DND-41 (cell line): ENCODE data around the gene ATXN1.

Experiments used
- ATAC-seq: fragments of 200-7000 bp; cut with Tn5 transposase; 3 replicates; pipeline ENCODE4 v1.9.1; 2021; ENCODE audit warnings: low read depth; ENCODE audit not compliant: insufficient read depth
- DNase-seq: peaks from one replicate; pipeline ENCODE4 v3.0.0-alpha.2; 2020
- H2AFZ ChIP-seq: 2 replicates; pipeline ENCODE4 v1.6.0; 2012; ENCODE audit warnings: low read depth, low read length
- H3K27ac ChIP-seq: 2 replicates; pipeline ENCODE4 v1.5.1; 2012; ENCODE audit warnings: low read length, inconsistent platforms
- H3K27me3 ChIP-seq: fragments of 200-600 bp; sonication (generic); 2 replicates; pipeline ENCODE4 v1.6.0; 2012; ENCODE audit warnings: low read length, mild to moderate bottlenecking, inconsistent platforms; ENCODE audit not compliant: insufficient read depth, poor library complexity
- H3K36me3 ChIP-seq: 2 replicates; pipeline ENCODE4 v1.5.1; 2012; ENCODE audit warnings: low read length, inconsistent platforms; ENCODE audit not compliant: insufficient read depth
- H3K4me1 ChIP-seq: 2 replicates; pipeline ENCODE4 v1.5.1; 2012; ENCODE audit warnings: mild to moderate bottlenecking, low read length; ENCODE audit not compliant: insufficient read depth
- H3K4me2 ChIP-seq: 2 replicates; pipeline ENCODE4 v1.6.0; 2012; ENCODE audit warnings: mild to moderate bottlenecking, moderate library complexity, low read length, inconsistent platforms; ENCODE audit not compliant: insufficient read depth
- H3K4me3 ChIP-seq, 2 experiments: fragments of 200-600 bp in 1 of 2; shearing (Covaris generic) in 1 of 2; 2 replicates each; pipeline ENCODE4 v1.5.1; 2012 to 2016; ENCODE audit warnings: inconsistent platforms in 2 of 2, low read length in 2 of 2, mild to moderate bottlenecking in 2 of 2, low read depth in 1 of 2, moderate library complexity in 1 of 2
- H3K79me2 ChIP-seq: 2 replicates; pipeline ENCODE4 v1.6.0; 2012; ENCODE audit warnings: low read length, inconsistent platforms; ENCODE audit not compliant: insufficient read depth
- H3K9ac ChIP-seq: 2 replicates; pipeline ENCODE4 v1.6.0; 2012; ENCODE audit warnings: low read depth, mild to moderate bottlenecking, inconsistent platforms, low read length, moderate library complexity
- H3K9me3 ChIP-seq: 2 replicates; pipeline ENCODE4 v1.5.1; 2012; ENCODE audit warnings: low read length, moderate library complexity, mild to moderate bottlenecking, inconsistent platforms; ENCODE audit not compliant: insufficient read depth, severe bottlenecking
- H4K20me1 ChIP-seq: 2 replicates; pipeline ENCODE4 v1.6.0; 2012; ENCODE audit warnings: low read length; ENCODE audit not compliant: insufficient read depth
- EZH2 ChIP-seq: IDR thresholded peaks from 3 replicates; pipeline ENCODE4 v1.6.1; 2012; ENCODE audit warnings: borderline replicate concordance, low read depth, mild to moderate bottlenecking, moderate library complexity, low read length, inconsistent platforms; ENCODE audit not compliant: severe bottlenecking
- TF ChIP-seq, protein P1 (sequence below): IDR thresholded peaks from 2 replicates; pipeline ENCODE4 v1.5.1; 2012; ENCODE audit warnings: borderline replicate concordance, low read length, moderate library complexity, mild to moderate bottlenecking; ENCODE audit not compliant: poor library complexity, severe bottlenecking; ENCODE audit errors: extremely low read depth

The ATXN1 gene

DNA sequence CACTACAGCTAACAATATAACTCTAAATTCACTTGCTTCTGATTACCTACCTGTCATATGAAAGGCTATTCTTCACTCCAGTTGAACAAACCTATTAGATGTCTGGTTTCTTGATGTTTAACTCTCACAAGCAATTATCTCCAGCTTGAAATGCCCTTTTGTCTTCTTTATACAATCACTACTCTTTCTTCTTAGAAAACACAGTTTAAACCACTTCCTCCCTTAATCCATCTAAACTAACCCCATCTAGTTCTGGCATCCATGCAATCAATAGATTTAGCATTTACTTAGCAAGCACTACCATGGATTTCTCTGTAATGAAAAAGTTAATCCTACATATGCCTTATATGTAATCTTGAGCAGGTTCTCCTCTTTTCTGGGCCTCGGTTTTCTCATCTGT lies 127.3 kb downstream of the ATXN1 start:
- ATAC-seq, result no peak
- H3K79me2 ChIP-seq, result no peaks in the 10 kb centered on the region
- H3K27ac ChIP-seq, result no peak overlapping the region
- H3K36me3 ChIP-seq, result no peaks in the 10 kb centered on the region
- H2AFZ ChIP-seq, result no peak overlapping the region
- no peaks in the 10 kb centered on the region for H3K4me1 ChIP-seq
- H3K9ac ChIP-seq, result no peak overlapping the region
- no peak for TF ChIP-seq EZH2
- TF ChIP-seq, protein P1, sequence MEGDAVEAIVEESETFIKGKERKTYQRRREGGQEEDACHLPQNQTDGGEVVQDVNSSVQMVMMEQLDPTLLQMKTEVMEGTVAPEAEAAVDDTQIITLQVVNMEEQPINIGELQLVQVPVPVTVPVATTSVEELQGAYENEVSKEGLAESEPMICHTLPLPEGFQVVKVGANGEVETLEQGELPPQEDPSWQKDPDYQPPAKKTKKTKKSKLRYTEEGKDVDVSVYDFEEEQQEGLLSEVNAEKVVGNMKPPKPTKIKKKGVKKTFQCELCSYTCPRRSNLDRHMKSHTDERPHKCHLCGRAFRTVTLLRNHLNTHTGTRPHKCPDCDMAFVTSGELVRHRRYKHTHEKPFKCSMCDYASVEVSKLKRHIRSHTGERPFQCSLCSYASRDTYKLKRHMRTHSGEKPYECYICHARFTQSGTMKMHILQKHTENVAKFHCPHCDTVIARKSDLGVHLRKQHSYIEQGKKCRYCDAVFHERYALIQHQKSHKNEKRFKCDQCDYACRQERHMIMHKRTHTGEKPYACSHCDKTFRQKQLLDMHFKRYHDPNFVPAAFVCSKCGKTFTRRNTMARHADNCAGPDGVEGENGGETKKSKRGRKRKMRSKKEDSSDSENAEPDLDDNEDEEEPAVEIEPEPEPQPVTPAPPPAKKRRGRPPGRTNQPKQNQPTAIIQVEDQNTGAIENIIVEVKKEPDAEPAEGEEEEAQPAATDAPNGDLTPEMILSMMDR, result no peak
- H3K4me2 ChIP-seq, result no peak overlapping the region
- H4K20me1 ChIP-seq, result no peaks in the 10 kb centered on the region
- no peaks in the 10 kb centered on the region for H3K27me3 ChIP-seq
- no peak overlapping the region for H3K4me3 ChIP-seq
- no peak for DNase-seq
- H3K9me3 ChIP-seq, result no peaks in the 10 kb centered on the region

DNA sequence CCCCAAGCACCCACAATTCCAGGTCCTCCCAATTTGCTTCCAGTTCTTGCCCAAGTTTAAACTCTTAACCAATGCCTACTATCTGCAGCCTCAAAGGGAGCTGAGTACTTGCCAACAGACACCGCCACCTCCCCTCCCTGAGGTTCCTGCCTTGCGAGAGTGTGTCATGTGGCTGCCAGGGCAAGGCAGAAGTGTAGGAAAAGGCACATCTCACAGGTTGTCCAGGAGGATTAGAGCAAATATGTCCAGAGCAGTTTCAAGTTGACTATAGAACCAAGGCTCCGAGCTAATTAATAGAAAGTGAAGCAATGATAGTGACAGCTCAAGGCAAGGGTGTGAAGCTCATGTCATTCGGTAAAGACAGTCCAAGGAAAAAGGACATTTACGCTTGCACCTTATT lies 127.8 kb downstream of the ATXN1 start:
- Histone ChIP-seq H3K9ac (no peak overlapping the region), H3K27me3 (no peaks in the 10 kb centered on the region), H2AFZ (no peak overlapping the region), H3K4me1 (no peaks in the 10 kb centered on the region), H3K9me3 (no peaks in the 10 kb centered on the region), H3K27ac (no peak overlapping the region), H3K4me2 (no peak overlapping the region), H3K4me3 (no peak overlapping the region), H4K20me1 (no peaks in the 10 kb centered on the region), H3K36me3 (no peaks in the 10 kb centered on the region), H3K79me2 (no peaks in the 10 kb centered on the region)
- TF ChIP-seq, protein P1, result no peak
- TF ChIP-seq EZH2, result no peak
- ATAC-seq (no peak), DNase-seq (no peak)

DNA sequence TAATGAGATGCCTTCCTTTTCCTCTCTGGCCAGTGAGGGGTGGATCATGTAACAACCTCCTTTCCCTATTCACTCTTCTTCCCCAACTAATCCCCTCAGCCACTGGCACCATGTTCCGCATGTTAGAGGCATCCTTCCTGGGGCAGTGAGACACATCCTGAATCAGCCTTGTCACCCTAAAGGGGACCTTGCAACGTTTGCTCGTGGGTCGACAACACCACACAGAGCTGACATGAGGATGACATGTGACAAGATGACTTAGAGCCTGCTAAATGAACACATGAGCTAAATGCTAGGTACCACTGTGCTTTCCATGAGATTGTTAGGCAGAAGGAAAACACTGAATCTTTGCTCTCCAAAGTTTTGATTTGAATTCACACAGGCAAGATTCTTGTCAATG lies 129.2 kb downstream of the ATXN1 start:
- DNase-seq, result no peak
- TF ChIP-seq, protein P1, result no peak
- TF ChIP-seq EZH2, result no peak

More for the DNA sequence above, 129.2 kb downstream of the ATXN1 start:
- H3K9ac ChIP-seq, result no peak overlapping the region
- H3K27ac ChIP-seq, result no peak overlapping the region
- H3K36me3 ChIP-seq, result no peaks in the 10 kb centered on the region
- H3K4me2 ChIP-seq, result no peak overlapping the region
- H4K20me1 ChIP-seq, result no peaks in the 10 kb centered on the region
- H3K9me3 ChIP-seq, result no peaks in the 10 kb centered on the region
- H3K4me1 ChIP-seq, result no peaks in the 10 kb centered on the region
- H3K4me3 ChIP-seq, result no peak overlapping the region
- H3K27me3 ChIP-seq, result no peaks in the 10 kb centered on the region
- ATAC-seq, result no peak
- no peak overlapping the region for H2AFZ ChIP-seq
- no peaks in the 10 kb centered on the region for H3K79me2 ChIP-seq
